HG02973 (cell line): Measurements from ENCODE around the gene SPECC1L.

Experiments used
- ATAC-seq: cut with Tn5 transposase; IDR thresholded peaks from one replicate; pipeline ENCODE4 v1.9.1; 2021; ENCODE audit warnings: moderate library complexity; ENCODE audit not compliant: unreplicated experiment

SPECC1L gene

GRCh38 chr22:24465975-24466374, 195.3 kb downstream of the SPECC1L start:
- no peak for ATAC-seq

- ATAC-seq = no peak
These were observed 196.2 kb downstream of the SPECC1L start for GRCh38 chr22:24466716-24467328.

GRCh38 chr22:24467340-24467739, 196.7 kb downstream of the SPECC1L start:
- ATAC-seq = no peak
